ENCODE results near the gene PARVB. TPM values are rescaled to one million over a fixed set of nuclear protein-coding genes. Genes with fewer than 3 reads are reported as not detected.

Gene PARVB
- total RNA-seq, 4 donors from 2014 or later, result 32.1 to 61.9 (median 41.9) TPM

GRCh38 chr22:44067901-44068300 is 43.8 kb downstream of the PARVB start:
- Histone ChIP-seq H3K27ac (peak overlapping the region in 3 of 4 donors; percentile 12 to 37 (median 32)), H3K36me3 (no peaks in the 10 kb centered on the region), H3K9me3 (no peaks in the 10 kb centered on the region), H3K4me3 (no peak overlapping the region), H3K4me1 (peaks cover 0 to 23% (median 3%) of the 10 kb centered on the region in 3 donors), H3K27me3 (no peaks in the 10 kb centered on the region)
- no peak for TF ChIP-seq EP300 (IDR thresholded peaks at IDR 0.05)
- TF ChIP-seq POLR2A (IDR thresholded peaks at IDR 0.05), result no peak
- no peak for TF ChIP-seq POLR2AphosphoS5 (IDR thresholded peaks at IDR 0.05)
- TF ChIP-seq CTCF (IDR thresholded peaks at IDR 0.05), result no peak
- ATAC-seq, result peak; percentile 24
- 96% methylated on average over 4 of the region's 10 CpGs; no CpG with 5 or more reads in 1 of the 2 donors for WGBS, 2 donors (ENCODE audit: low coverage in 1 of 2)

- Histone ChIP-seq H3K4me1 (peaks cover 0 to 23% (median 3%) of the 10 kb centered on the region in 3 donors), H3K36me3 (no peaks in the 10 kb centered on the region), H3K27me3 (no peaks in the 10 kb centered on the region), H3K27ac (peak overlapping the region in 3 of 4 donors; percentile 12 to 37 (median 32)), H3K9me3 (no peaks in the 10 kb centered on the region), H3K4me3 (no peak overlapping the region)
- ATAC-seq, result peak; percentile 47
- no peak for TF ChIP-seq POLR2A (IDR thresholded peaks at IDR 0.05)
- no peak for TF ChIP-seq EP300 (IDR thresholded peaks at IDR 0.05)
- TF ChIP-seq CTCF (IDR thresholded peaks at IDR 0.05), result no peak
- TF ChIP-seq POLR2AphosphoS5 (IDR thresholded peaks at IDR 0.05), result no peak
- WGBS, 2 donors (ENCODE audit: low coverage in 1 of 2), result 72 to 73% methylated on average over 14 to 23 of the region's 30 CpGs
These were observed 44.5 kb downstream of the PARVB start for GRCh38 chr22:44068422-44069191.

- Histone ChIP-seq H3K9me3 (no peaks in the 10 kb centered on the region), H3K4me1 (peaks cover 0 to 23% (median 3%) of the 10 kb centered on the region in 3 donors), H3K27ac (no peak overlapping the region), H3K36me3 (no peaks in the 10 kb centered on the region), H3K4me3 (no peak overlapping the region), H3K27me3 (no peaks in the 10 kb centered on the region)
- WGBS, 2 donors (ENCODE audit: low coverage in 1 of 2), result 83% methylated on average over 1 of the region's 5 CpGs; no CpG with 5 or more reads in 1 of the 2 donors
- no peak for TF ChIP-seq EP300 (IDR thresholded peaks at IDR 0.05)
- no peak for TF ChIP-seq POLR2AphosphoS5 (IDR thresholded peaks at IDR 0.05)
- TF ChIP-seq CTCF (IDR thresholded peaks at IDR 0.05), result no peak
- TF ChIP-seq POLR2A (IDR thresholded peaks at IDR 0.05), result no peak
- no peak for ATAC-seq
These were observed 45.9 kb downstream of the PARVB start for GRCh38 chr22:44070029-44070428.

- Histone ChIP-seq H3K4me3 (no peak overlapping the region), H3K27me3 (no peaks in the 10 kb centered on the region), H3K4me1 (peaks cover 0 to 22% (median 3%) of the 10 kb centered on the region in 3 donors), H3K36me3 (no peaks in the 10 kb centered on the region), H3K9me3 (no peaks in the 10 kb centered on the region), H3K27ac (no peak overlapping the region)
- TF ChIP-seq POLR2A (IDR thresholded peaks at IDR 0.05) (no peak), CTCF (IDR thresholded peaks at IDR 0.05) (no peak), EP300 (IDR thresholded peaks at IDR 0.05) (no peak), POLR2AphosphoS5 (IDR thresholded peaks at IDR 0.05) (no peak)
- ATAC-seq, result no peak
- 70% methylated on average over 8 of the region's 14 CpGs; no CpG with 5 or more reads in 1 of the 2 donors for WGBS, 2 donors (ENCODE audit: low coverage in 1 of 2)
These were observed 47.8 kb downstream of the PARVB start for GRCh38 chr22:44071781-44072326.
